ENCODE measurements around the gene TMED7. TPM values are rescaled to one million over a fixed set of nuclear protein-coding genes. Genes with fewer than 3 reads are reported as not detected.

Gene TMED7
- total and polyA plus RNA-seq, 2 of the 4 experiments (the other 2 are of a cell fraction), result 75.6 to 86.7 TPM

GRCh38 chr5:115655994-115656393 lies 30.2 kb upstream of the TMED7 start:
- Histone ChIP-seq H3K4me3 (ENCODE audit: insufficient read depth, low read depth, low read length) (no peak overlapping the region), H4K5ac (ENCODE audit: low read depth, low read length) (no peak overlapping the region), H4K91ac (ENCODE audit: insufficient read depth, low read depth, low read length) (no peak overlapping the region), H3K4me1 (ENCODE audit: control insufficient read depth, insufficient read depth, low read length) (no peaks in the 10 kb centered on the region; the same call in 1 of the 2 replicates), H3K56ac (ENCODE audit: extremely low read depth, insufficient read depth, low read length) (no peak overlapping the region), H3K14ac (replicated peaks; ENCODE audit: low read depth, low read length) (no peak overlapping the region), H3K9me1 (ENCODE audit: insufficient read depth, low read length) (no peaks in the 10 kb centered on the region), H3K4ac (ENCODE audit: low read depth, low read length) (no peak overlapping the region), H3K4me2 (ENCODE audit: low read depth, low read length) (no peak overlapping the region), H2BK5ac (ENCODE audit: low read depth, low read length, poor library complexity, severe bottlenecking) (no peak overlapping the region), H3K9me3 (ENCODE audit: control insufficient read depth, insufficient read depth, low read length) (no peaks in the 10 kb centered on the region), H3K79me1 (ENCODE audit: low read depth in 1 of 2, low read length in 2 of 2) (no peaks in the 10 kb centered on the region), H2BK120ac (ENCODE audit: low read depth, low read length) (no peak overlapping the region), H2AK5ac (ENCODE audit: low read depth, low read length) (no peak overlapping the region), H3K27me3 (ENCODE audit: control insufficient read depth, insufficient read depth, low read length) (peaks cover 3% of the 10 kb centered on the region; the same call in 1 of the 2 replicates), H3K23ac (ENCODE audit: low read depth, low read length) (no peak overlapping the region), H2AK9ac (replicated peaks; ENCODE audit: low read depth, low read length, poor library complexity) (no peak overlapping the region), H3K18ac (ENCODE audit: low read depth, low read length) (no peak overlapping the region), H3K9ac (ENCODE audit: low read depth, low read length) (no peak overlapping the region), H4K20me1 (ENCODE audit: insufficient read depth, low read length) (no peaks in the 10 kb centered on the region), H3K36me3 (ENCODE audit: control insufficient read depth, insufficient read depth, low read length) (no peaks in the 10 kb centered on the region), H2BK20ac (ENCODE audit: low read depth, low read length) (no peak overlapping the region), H3K27ac (ENCODE audit: insufficient read depth, low read length) (no peak overlapping the region), H2AFZ (replicated peaks; ENCODE audit: low read length, poor library complexity) (no peak overlapping the region), H2BK15ac (ENCODE audit: low read depth, low read length) (no peak overlapping the region), H4K8ac (ENCODE audit: low read depth in 2 of 2, low read length in 2 of 2) (no peak overlapping the region)
- BruUV-seq (replicated peaks), result no TSS peak
- in situ Hi-C loops (cut with MboI; ENCODE audit: low sequenced_read_pairs) (no loop called here), intact Hi-C loops (cut with micrococcal nuclease) (no loop called here), dilution Hi-C loops (cut with HindIII; ENCODE audit: low sequenced_read_pairs, unreplicated experiment) (no loop called here)
- no CpG with 5 or more reads among the region's 1 CpG for WGBS, 2 experiments (ENCODE audit: extremely low coverage in 2 of 2, insufficient read length in 1 of 2)
- TF ChIP-seq CTCF (conservative IDR thresholded peaks at IDR 0.05; ENCODE audit: low read depth, low read length) (no peak), BHLHE40 (IDR thresholded peaks at IDR 0.05; ENCODE audit: low read depth, low read length) (no peak), RCOR1 (IDR thresholded peaks at IDR 0.05; ENCODE audit: insufficient replicate concordance, low read length) (no peak), USF2 (IDR thresholded peaks at IDR 0.05; ENCODE audit: low read depth, low read length) (no peak), CEBPB (IDR thresholded peaks at IDR 0.05; ENCODE audit: low read depth, low read length) (no peak), MAZ (IDR thresholded peaks at IDR 0.05; ENCODE audit: borderline replicate concordance, low read depth, low read length) (no peak), ELK1 (IDR thresholded peaks at IDR 0.05; ENCODE audit: borderline replicate concordance, low read depth, low read length) (no peak), FOS (IDR thresholded peaks at IDR 0.05; ENCODE audit: low read depth, low read length) (no peak), POLR2A (IDR thresholded peaks at IDR 0.05; ENCODE audit: low read depth, low read length) (no peak), MXI1 (IDR thresholded peaks at IDR 0.05; ENCODE audit: borderline replicate concordance, low read depth, low read length) (no peak), NFE2L2 (IDR thresholded peaks at IDR 0.05; ENCODE audit: low read depth, low read length) (no peak), CHD1 (IDR thresholded peaks at IDR 0.05; ENCODE audit: low read depth, low read length) (no peak)
- ATAC-seq (ENCODE audit: low read depth), result no peak
- ChIA-PET POLR2A (ENCODE audit: unreplicated experiment) (no interaction called here), CTCF (no interaction called here)
- no peak for DNase-seq
